Renal cortex interstitium (tissue), 11 donors: Measurements from ENCODE around the gene FN1. TPM values are rescaled to one million over a fixed set of nuclear protein-coding genes. Genes with fewer than 3 reads are reported as not detected.

Experiments
- DNase-seq, 11 donors: peaks; one replicate each; pipeline ENCODE4 v3.0.0-alpha.2; 2013; ENCODE audit warnings: low read depth in 9 of 11, low spot score in 4 of 11; ENCODE audit errors: extremely low read depth in 1 of 11
- polyA plus RNA-seq, 3 donors: library from polyadenylated mRNA; unstranded; fragments of 120-200 nt; gene quantifications; one replicate each; pipeline ENCODE4 v1.2.1, GENCODE V29; 2013; ENCODE audit not compliant: insufficient read length in 3 of 3

Gene FN1
- polyA plus RNA-seq, 3 donors: 415 to 503 (median 495) TPM

DNA sequence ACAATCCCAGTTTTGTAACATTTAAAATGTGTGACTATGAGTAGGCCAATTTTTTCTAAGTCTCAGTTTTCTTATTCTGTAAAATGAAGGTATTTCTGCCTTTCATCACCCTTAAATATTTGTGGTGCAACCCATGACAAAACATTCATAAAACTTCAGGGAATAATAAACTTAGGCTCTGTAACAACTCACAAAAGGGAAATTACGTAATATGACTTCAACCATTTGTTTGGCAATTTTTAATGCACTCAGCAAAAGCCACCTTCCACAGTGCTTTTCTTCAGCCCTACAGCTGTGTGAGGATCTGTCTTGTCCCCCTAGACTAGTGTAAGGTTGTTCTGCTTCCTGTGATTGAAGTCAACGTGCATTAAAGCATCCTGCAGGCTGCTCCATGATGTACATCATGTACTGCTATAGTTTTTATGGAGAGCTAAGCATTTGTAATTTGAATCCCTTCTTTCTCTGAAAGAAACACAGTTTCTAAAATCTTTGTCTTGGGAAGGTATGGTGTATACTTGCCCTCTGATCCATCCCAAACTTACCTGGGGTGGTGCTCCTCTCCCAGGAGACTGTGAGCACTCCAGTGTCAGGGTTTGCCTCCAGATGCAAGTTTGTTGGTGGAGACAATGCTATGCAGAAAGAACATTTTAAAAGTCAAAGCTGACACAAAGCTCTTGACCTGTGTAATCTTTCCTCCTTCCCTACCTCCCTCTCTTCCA, 39.1 kb downstream of the FN1 start:
- no peak for DNase-seq

DNA sequence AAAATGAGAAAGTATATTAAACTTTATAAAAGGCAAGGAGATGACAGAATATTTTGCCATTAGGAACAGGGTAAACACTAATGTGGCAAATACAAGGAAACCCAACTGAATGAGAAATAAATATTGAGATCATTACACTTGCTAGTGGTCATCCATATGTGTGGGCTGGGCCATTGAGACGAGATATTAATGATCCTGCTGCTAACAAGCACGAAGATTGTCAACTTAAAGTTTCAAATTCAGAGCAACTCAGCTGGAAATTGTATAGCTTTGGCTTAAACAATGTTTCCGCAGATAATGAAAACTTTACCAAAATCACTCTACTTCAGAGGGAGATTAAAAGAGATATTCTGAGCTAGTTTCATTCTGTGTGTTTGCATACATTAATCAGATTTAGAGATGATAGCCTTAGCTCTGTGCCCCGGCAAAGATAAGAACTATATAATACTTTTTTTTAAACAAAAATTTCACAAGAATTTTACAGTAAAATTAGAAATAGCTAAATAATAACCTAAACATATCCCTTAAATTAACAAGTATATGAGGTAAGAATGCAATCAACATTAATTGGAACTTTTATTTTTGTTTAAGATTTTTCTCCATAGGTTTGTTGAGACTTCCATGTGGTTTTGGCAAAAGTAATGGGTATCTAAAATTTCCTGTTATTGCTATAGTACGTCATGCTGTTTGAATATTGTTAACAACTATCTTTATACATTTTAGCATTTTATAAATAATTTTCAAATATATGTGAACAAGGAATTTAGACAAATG, 40.0 kb downstream of the FN1 start:
- no peak for DNase-seq

DNA sequence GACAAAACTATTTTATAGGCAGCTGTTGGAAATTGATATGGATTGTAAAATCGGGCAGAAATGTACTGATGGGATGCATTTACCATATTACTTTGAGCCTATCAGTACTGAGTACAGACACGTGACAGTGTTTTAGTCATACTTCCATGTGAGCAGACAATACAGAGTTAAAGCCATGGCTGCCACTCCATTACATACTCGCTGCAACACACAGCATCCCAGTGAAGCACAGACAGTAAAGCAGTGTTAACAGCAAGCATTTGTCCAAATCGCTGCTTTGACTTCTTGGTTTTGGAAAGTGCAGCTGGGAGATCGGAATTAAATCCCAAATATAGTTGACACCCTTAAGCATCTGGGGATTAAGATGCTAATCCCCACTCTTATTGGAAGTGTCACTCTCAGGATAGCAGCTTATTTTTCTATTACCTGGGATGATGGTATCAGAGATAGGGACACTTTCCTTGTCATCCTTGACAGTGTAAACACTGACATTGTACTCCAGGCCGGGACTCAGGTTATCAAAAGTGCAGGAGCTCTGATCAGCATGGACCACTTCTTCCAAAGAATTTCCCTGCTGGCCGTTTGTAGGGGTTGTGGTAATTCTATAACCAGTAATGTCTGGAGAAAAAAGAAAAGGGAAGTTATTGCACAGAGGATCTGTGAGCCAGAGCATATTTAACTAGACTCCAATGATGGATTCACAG, 41.6 kb downstream of the FN1 start:
- DNase-seq: no peak

DNA sequence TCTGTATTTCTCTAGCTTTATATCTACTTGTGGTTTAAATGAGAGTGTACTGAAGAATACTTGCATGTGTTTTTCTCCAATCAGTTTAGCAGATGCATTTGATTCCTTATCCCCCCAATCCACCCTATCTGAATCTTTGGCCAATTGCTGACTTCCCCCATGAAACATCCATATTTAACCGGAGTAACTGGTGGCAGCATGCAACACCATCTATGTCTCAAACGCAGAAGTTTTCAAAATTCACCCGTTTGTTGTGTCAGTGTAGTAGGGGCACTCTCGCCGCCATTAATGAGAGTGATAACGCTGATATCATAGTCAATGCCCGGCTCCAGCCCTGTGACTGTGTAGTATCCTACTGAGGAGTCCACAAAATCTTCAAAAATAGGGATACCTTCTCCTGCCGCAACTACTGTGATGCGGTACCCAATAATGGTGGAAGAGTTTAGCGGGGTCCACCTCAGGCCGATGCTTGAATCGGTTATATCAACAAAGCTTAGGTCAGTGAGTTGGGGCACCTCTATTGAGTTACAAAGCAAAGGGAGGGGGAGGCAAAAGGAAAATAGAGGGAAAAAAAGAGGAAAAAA, 43.1 kb downstream of the FN1 start:
- no peak for DNase-seq

DNA sequence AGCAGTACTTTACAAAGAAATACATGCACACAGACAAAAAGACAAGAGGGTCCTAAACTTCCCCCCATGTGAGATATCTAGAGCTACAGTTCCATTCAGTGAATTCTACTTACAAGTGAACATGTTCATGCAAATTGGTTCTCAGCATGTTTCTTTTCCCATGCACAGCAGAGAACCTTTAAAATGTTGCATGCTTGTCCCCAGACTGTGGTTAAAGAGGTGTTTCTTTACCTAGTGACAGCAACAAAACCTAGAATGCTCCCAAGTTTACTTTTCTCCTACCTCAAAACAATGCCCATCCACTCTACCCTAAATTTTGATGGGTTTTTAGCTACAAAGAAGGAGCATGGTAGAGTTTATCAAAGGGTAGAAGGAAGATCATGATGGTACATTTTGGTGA, 43.7 kb downstream of the FN1 start:
- DNase-seq: no peak

DNA sequence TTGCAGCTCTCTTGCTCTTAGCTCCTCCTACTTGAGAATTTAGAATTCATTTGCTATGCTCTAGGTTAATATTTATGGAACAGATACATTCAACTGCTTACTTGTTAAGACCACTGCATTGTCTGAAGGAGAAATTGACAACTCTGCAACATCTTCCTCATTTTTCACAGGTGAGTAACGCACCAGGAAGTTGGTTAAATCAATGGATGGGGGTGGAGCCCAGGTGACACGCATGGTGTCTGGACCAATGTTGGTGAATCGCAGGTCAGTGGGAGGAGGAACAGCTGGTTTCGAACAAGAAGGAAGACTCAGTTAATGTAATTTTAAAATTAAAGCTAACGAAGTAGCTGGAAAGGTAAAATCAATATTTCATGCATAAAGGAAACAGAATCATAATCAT, 44.3 kb downstream of the FN1 start:
- DNase-seq: no peak

DNA sequence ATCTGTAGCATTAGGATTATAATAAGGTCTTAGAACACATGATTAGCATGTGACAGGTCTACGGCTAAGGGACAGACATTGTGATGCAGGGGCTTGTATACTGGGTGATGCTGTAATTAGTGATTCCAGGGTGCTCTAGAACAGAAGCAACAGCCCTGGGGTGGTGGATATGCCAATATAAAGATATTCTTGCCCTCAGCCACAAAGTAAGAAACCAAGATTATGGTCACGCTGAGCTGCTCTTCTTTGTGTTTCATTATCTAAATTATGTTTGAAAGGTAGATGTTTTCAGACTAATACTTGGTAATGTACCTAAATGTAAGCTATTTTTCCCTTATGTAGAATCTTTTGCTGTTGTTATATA, 45.3 kb downstream of the FN1 start:
- no peak for DNase-seq

DNA sequence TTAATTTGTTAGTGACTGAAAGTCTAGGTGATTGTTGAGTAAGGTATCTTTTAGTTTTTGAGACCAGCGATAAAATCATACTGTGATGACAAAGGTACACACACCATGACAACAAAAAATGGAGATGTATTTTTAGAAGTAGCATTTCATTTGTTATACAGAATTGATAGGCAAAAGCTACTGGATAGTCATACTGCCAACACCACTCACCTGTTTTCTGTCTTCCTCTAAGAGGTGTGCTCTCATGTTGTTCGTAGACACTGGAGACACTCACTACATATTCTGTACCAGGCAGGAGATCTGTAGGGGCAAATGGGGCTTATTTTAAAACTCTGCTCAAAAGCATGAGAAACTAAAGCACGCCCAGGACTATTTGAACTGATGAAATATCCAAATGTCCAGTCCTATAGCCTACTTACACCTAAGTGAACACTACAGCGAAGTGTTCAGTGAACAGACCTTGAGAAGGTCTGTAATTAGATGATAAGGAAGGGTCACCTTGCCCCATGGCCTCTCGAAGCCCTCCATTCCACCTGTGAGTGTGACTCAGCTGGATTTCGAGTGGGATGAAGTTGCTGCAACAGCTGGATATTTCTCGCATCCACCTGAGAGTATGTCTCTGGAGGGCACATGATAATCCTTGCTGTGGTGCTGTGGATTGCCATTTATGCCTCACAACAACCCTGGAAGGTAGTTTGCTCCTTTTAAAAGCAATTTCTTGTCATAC, 47.7 kb downstream of the FN1 start:
- DNase-seq: no peak

DNA sequence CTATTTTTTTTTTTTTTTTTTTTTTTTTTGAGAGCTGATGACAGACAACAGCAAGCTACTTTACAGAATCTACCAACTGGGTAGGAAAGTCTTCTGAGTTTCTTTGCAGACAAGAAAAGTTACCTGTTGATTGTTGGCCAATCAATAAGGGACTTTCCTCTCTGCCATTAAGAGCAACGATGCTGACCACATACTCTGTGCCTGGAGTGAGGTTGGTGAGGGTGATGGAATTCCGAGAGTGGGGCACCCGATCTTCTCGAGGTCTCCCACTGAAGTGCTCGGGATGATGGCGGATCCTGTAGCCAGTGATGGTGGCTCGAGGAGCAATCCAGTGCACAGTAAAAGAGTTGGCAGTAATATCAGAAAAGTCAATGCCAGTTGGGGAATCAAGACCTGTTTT, 49.3 kb downstream of the FN1 start:
- no peak for DNase-seq

DNA sequence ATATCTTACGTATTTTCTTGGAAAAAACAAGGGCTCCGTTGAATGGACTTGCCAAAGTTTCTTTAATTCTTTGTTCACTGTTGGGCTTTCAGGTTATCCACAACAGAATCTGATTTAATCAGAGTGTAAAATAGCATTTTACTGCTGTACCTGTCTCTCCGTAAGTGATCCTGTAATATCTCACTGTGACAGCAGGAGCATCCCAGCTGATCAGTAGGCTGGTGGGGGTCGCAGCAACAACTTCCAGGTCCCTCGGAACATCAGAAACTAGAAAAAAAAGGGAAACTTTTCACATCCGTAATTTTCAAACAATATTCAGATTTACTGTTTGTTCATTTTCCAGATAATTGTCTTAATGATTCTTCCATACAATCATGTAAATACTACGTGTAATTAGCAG, 51.2 kb downstream of the FN1 start:
- no peak for DNase-seq

DNA sequence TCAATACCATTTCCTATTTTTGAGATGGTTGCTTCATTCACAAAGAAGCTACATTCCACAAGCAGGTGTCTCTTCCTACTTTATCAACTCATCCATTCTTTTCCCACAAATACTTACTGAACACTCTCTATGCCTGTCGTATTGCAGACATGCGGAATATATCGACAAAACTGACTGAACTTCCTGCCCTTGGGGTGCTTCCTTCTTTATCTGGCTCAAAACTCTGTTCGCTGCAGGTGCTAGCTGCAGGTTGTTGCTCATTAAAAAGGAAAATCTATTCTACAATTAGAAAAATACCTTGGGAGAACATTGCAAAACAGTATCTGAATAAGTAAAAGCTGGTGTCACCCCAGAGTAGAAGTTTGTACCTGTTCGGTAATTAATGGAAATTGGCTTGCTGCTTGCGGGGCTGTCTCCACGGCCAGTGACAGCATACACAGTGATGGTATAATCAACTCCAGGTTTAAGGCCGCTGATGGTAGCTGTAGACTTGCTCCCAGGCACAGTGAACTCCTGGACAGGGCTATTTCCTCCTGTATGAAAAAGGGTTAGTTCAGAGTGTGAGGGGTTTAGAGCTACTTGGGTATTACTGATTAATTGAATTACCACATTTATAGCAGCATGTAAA, 52.1 kb downstream of the FN1 start:
- no peak for DNase-seq

DNA sequence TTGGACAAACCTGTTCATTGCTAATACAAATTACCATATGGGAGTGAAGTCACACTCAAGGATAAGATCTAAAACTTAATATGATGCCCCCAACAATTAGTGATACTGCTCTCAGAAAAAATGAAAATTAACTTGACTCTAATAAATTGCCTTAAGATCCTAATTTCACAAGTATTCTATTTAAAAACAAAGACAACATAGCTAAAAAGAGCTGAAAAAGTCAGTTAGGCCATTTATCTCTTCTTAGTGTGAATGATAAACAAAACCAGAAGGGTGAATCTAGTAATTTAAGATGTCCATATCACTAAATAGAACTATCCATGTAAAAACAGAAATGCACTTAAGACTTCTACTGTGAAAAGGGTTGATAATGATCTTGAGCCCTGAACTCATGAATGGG, 53.4 kb downstream of the FN1 start:
- no peak for DNase-seq

DNA sequence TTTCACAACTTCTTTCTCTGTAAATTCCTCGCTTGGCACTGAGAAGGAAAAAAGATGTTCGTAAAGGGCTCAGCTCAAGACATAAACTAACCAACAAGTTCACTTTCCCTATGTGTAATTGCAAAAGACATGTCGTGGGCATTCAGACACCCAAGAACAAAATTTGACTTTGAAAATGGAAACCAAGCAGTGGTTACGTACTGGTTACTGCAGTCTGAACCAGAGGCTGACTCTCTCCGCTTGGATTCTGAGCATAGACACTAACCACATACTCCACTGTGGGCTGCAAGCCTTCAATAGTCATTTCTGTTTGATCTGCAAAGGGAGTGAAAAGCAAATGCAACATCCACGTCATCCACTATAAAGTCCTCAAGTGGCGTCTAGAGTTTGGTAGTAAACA, 53.9 kb downstream of the FN1 start:
- no peak for DNase-seq

DNA sequence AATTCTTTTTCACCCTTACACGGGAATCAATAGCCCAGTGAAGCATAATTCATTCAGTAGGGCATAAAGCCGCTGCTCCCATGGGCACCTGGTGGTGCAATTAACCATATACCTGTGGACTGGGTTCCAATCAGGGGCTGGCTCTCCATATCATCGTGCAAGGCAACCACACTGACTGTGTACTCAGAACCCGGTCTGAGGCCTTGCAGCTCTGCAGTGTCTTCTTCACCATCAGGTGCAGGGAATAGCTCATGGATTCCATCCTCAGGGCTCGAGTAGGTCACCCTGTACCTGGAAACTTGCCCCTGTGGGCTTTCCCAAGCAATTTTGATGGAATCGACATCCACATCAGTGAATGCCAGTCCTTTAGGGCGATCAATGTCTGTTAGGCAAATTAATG, 55.2 kb downstream of the FN1 start:
- DNase-seq: no peak

DNA sequence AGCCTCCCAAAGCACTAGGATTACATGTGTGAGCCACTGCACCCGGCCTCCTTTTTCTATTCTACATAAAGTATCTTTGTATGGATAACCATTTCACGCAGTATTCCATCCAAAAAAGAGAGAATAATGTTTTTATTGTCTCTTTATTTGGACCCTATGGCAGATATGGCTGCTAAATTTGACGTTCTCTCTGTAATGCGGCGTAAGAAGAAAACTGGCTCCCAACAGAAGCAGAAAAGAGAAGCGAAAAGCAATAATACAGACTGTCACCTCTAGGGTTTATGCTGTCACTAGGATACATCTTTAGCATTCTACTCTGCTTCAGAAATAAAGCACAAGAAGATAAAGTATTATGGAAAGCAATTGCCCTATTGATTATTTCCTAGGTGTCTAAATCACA, 55.9 kb downstream of the FN1 start:
- no peak for DNase-seq

DNA sequence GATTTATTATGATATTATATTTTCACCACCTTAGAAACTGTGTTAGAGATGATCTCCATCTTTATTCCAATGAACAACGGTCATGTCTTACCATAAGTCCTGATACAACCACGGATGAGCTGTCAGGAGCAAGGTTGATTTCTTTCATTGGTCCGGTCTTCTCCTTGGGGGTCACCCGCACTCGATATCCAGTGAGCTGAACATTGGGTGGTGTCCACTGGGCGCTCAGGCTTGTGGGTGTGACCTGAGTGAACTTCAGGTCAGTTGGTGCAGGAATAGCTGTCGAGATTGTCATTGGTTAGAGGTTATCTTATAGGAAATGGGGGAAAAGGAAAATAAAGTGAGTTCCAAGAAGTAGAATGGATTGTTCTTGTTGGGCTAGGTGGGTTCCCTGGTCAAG, 56.8 kb downstream of the FN1 start:
- no peak for DNase-seq

DNA sequence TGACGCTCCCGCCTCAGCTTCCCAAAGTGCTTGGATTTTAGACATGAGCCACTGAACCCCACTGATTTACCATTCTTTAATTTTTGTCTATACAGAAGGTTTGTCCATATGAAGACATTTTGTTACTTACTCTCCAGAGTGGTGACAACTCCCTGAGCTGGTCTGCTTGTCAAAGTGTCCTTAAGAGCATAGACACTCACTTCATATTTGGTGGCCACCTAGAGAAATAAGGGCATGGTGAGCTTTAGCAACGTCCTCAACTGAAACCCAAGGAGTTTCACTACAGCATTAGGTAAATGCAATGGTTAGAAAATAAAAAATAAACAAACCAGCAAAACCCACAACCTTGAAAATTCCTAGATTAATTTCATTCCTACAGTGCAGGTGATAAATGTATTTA, 57.8 kb downstream of the FN1 start:
- DNase-seq: no peak

DNA sequence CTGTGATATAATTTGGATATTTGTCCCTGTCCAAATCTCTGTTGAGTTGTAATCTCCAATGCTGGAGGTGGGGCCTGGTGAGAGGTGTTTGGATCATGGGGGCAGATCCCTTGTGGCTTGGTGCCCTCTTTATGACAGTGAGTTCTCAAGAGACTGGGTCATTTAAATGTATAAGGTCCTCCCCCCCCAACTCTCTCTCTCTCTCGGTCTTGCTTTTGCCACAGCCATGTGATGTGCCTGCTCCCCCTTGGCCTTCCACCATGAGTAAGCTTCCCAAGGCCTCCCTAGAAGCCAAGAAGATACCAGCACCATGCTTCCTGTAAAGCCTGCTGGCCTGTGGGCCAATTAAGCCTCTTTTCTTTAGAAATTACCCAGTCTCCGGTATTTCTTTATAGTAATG, 58.6 kb downstream of the FN1 start:
- DNase-seq: no peak
